Adrenal gland (tissue), 12 donors: ENCODE measurements around the gene MRPS30. TPM values are rescaled to one million over a fixed set of nuclear protein-coding genes. Genes with fewer than 3 reads are reported as not detected.
"Not testable (repeated sequence)": the region's sequence is repeated elsewhere in the genome, so short reads cannot be mapped to it uniquely, and the experiment has no call there.

Experiments
- DNase-seq, 7 donors: peaks; one replicate each; pipeline ENCODE4 v3.0.0-alpha.2; 2019 to 2020
- H3K27ac ChIP-seq, 5 donors: fragments of 200-600 bp; sonication (generic) in 4 of 5; 1 replicate in 3 of 5; 2 replicates in 2 of 5; pipeline versions ENCODE4 v1.5.1 to v1.8.0; 2016 to 2020; ENCODE audit warnings: mild to moderate bottlenecking in 1 of 5
- H3K27me3 ChIP-seq: fragments of 200-600 bp; 2 replicates; pipeline ENCODE4 v1.8.0; 2021
- H3K36me3 ChIP-seq, 2 donors: fragments of 200-600 bp; replicated peaks in 1 of 2; 1 replicate in 1 of 2; 2 replicates in 1 of 2; pipeline versions ENCODE4 v1.5.1 to v1.8.0; 2018 to 2022
- H3K4me1 ChIP-seq, 2 donors: fragments of 200-600 bp; replicated peaks in 1 of 2; 1 replicate in 1 of 2; 2 replicates in 1 of 2; pipeline versions ENCODE4 v1.5.1 to v1.8.0; 2018 to 2021
- H3K4me3 ChIP-seq, 4 donors: fragments of 200-600 bp; sonication (generic) in 3 of 4; one replicate each; pipeline ENCODE4 v1.5.1; 2016 to 2018
- H3K9me3 ChIP-seq, 3 donors: fragments of 200-600 bp; sonication (generic) in 1 of 3; replicated peaks in 1 of 3; 1 replicate in 2 of 3; 2 replicates in 1 of 3; pipeline versions ENCODE4 v1.5.1 to v1.8.0; 2016 to 2021
- CTCF ChIP-seq, 6 experiments: fragments of 450-650 bp in 4 of 6; fragments of 200-600 bp in 2 of 6; sonication (generic) in 1 of 6; IDR thresholded peaks; 1 replicate in 5 of 6; 2 replicates in 1 of 6; pipeline versions ENCODE4 v1.5.1 to v1.8.0; 2016 to 2021; ENCODE audit warnings: antibody characterized with exemption in 6 of 6, mild to moderate bottlenecking in 2 of 6, moderate library complexity in 1 of 6
- POLR2A ChIP-seq, 2 donors: fragments of 450-650 bp; IDR thresholded peaks; one replicate each; pipeline ENCODE4 v1.6.1; 2017; ENCODE audit warnings: antibody characterized with exemption in 2 of 2, mild to moderate bottlenecking in 2 of 2, moderate library complexity in 1 of 2
- WGBS, 4 donors: extraction: QIAGEN DNeasy Blood & Tissue Kit in 2 of 4; methylation state at CpG; one replicate each; pipeline versions ENCODE4 v1.1.5 to v1.1.7; 2013 to 2017; 5-methylcytosine and 5-hydroxymethylcytosine counted together
- intact Hi-C, 2 donors: fragments of 100-400 bp; cut with DNase I; formaldehyde crosslinking; loops; one replicate each; pipeline versions ENCODE4 v1.14.1 to v1.15.0; 2022 to 2023
- polyA plus RNA-seq, 3 donors: library from polyadenylated mRNA; stranded (reverse); fragments of 200-250 nt in 2 of 3; fragments of 350-450 nt in 1 of 3; fragmentation: Illumina TruSeq in 1 of 3; extraction: RNeasy Lipid Tissue Mini Kit (QIAGEN cat#74804) in 1 of 3; gene quantifications; one replicate each; pipeline ENCODE4 v1.2.3, GENCODE V29; 2013 to 2014
- total RNA-seq, 9 donors: library from RNA; depleted of rRNA in 4 of 9; stranded (reverse); fragments of >200 nt in 4 of 9; fragments of 120-200 nt in 1 of 9; fragmentation: NEBNext Ultra II Directional in 1 of 9; extraction: Animal tissue kit (Norgen Biotek cat#: 25700) in 1 of 9; gene quantifications; one replicate each; pipeline versions ENCODE4 v1.1.0 to v1.2.4, GENCODE V29; 2013 to 2023
- donor health status: healthy with polysubstance abuse.
- donor health status: Bipolar disorder and iron deficiency.
- donor health status: DM: yes; HTN: yes; CAD: no.
- donor health status: DM: no; HTN: no; CAD: no.
- donor health status: DM: no; HTN: no; CAD: no.
- donor health status: DM: yes; HTN: yes; CAD: no.

MRPS30 gene
- total and polyA plus RNA-seq, 12 donors = 18.9 to 104 (median 62.8) TPM

- no peaks in the 10 kb centered on the region for H3K27me3 ChIP-seq
- TF ChIP-seq POLR2A (IDR thresholded peaks at IDR 0.05) (no peak), CTCF (IDR thresholded peaks at IDR 0.05) (no peak)
- no peaks in the 10 kb centered on the region for H3K4me1 ChIP-seq
- no peak for DNase-seq
- H3K9me3 ChIP-seq = no peaks in the 10 kb centered on the region
- WGBS, 4 donors = 96 to 100% (median 100%) methylated on average over 1 of the region's 1 CpG; no CpG with 5 or more reads in 1 of the 4 donors
- peaks cover 0 to 4% of the 10 kb centered on the region in 2 donors for H3K36me3 ChIP-seq
- H3K4me3 ChIP-seq = no peak overlapping the region
- intact Hi-C loops = no loop called here
- H3K27ac ChIP-seq = no peak overlapping the region
Observed at GRCh38 chr5:44821164-44821563, 12.4 kb downstream of the MRPS30 start.

- H3K4me1 ChIP-seq, H3K9me3 ChIP-seq, H3K27ac ChIP-seq, H3K27me3 ChIP-seq, H3K4me3 ChIP-seq, DNase-seq, H3K36me3 ChIP-seq, intact Hi-C loops: not testable (repeated sequence)
- WGBS, 4 donors = 79 to 95% (median 93%) methylated on average over 2 to 3 of the region's 3 CpGs
Observed at GRCh38 chr5:44824662-44825061, 15.9 kb downstream of the MRPS30 start.

GRCh38 chr5:44827681-44828080 lies 18.9 kb downstream of the MRPS30 start:
- no peak for TF ChIP-seq POLR2A (IDR thresholded peaks at IDR 0.05)
- TF ChIP-seq CTCF (IDR thresholded peaks at IDR 0.05) = no peak
- Histone ChIP-seq H3K27me3 (no peaks in the 10 kb centered on the region), H3K27ac (no peak overlapping the region), H3K4me1 (peaks cover 0 to 5% of the 10 kb centered on the region in 2 donors), H3K36me3 (no peaks in the 10 kb centered on the region), H3K9me3 (no peaks in the 10 kb centered on the region), H3K4me3 (no peak overlapping the region)
- 88 to 94% (median 90%) methylated on average over 3 of the region's 3 CpGs for WGBS, 4 donors
- intact Hi-C loops = no loop called here
- DNase-seq = no peak

- H3K27me3 ChIP-seq = no peaks in the 10 kb centered on the region
- 89 to 100% (median 95%) methylated on average over 1 of the region's 1 CpG for WGBS, 4 donors
- peaks cover 0 to 5% of the 10 kb centered on the region in 2 donors for H3K4me1 ChIP-seq
- no peak overlapping the region for H3K27ac ChIP-seq
- H3K36me3 ChIP-seq = no peaks in the 10 kb centered on the region
- H3K4me3 ChIP-seq = no peak overlapping the region
- DNase-seq = no peak
- intact Hi-C loops = no loop called here
- TF ChIP-seq POLR2A (IDR thresholded peaks at IDR 0.05) (no peak), CTCF (IDR thresholded peaks at IDR 0.05) (no peak)
- no peaks in the 10 kb centered on the region for H3K9me3 ChIP-seq
Observed at GRCh38 chr5:44828719-44829118, 20.0 kb downstream of the MRPS30 start.

- no peak overlapping the region for H3K4me3 ChIP-seq
- peaks cover 0 to 5% of the 10 kb centered on the region in 2 donors for H3K4me1 ChIP-seq
- H3K27ac ChIP-seq = no peak overlapping the region
- TF ChIP-seq POLR2A (IDR thresholded peaks at IDR 0.05) (no peak), CTCF (IDR thresholded peaks at IDR 0.05) (no peak)
- H3K9me3 ChIP-seq = no peaks in the 10 kb centered on the region
- no peaks in the 10 kb centered on the region for H3K27me3 ChIP-seq
- intact Hi-C loops = no loop called here
- DNase-seq = no peak
- H3K36me3 ChIP-seq = no peaks in the 10 kb centered on the region
- 94 to 98% (median 96%) methylated on average over 1 of the region's 1 CpG for WGBS, 4 donors
Observed at GRCh38 chr5:44830951-44831350, 22.2 kb downstream of the MRPS30 start.
